GM18519 (cell line): ENCODE data around the gene ATF7.

ENCODE experiments used
- ATAC-seq: cut with Tn5 transposase; IDR thresholded peaks from one replicate; pipeline ENCODE4 v1.9.1; 2021; ENCODE audit warnings: mild to moderate bottlenecking, moderate library complexity; ENCODE audit not compliant: unreplicated experiment, low FRiP score

The ATF7 gene

DNA sequence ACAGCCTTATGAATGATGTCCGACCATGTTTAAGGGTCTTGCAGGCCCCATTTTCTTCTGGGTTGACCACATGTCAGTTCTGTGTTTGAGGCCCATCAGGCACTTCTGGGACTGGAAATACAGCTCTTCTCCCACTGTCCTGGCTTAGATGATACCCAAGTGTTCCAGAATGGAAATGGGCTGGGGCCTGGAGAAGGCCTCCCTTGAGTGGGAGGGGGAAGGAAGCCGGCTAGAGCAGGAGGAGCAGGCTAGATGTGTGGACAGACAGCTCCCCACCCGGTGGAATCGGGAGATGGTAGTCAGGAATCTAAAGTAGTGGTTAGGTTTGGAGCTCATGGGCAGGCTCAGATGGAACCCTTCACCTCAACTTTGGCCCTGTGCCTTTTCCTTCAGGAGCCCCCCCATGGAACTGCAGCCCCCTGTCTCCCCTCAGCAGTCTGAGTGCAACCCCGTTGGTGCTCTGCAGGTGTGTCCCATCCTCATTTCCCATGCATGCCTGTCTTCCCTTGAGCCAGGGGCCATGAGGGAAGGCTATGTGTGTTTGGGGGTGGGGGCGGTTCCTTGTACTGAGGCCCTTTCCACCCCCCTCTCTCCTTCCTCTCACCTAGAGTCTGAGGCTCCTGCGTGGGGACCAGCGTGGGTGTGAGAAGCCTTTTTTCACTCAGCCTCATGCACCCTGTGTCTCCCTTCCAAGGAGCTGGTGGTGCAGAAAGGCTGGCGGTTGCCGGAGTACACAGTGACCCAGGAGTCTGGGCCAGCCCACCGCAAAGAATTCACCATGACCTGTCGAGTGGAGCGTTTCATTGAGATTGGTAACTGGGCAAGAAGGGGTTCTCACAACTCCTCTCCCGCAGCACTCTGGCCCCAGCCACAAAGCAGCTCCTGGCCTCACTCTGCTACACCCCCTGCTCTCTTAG lies 121.9 kb downstream of the ATF7 start:
- ATAC-seq = no peak

DNA sequence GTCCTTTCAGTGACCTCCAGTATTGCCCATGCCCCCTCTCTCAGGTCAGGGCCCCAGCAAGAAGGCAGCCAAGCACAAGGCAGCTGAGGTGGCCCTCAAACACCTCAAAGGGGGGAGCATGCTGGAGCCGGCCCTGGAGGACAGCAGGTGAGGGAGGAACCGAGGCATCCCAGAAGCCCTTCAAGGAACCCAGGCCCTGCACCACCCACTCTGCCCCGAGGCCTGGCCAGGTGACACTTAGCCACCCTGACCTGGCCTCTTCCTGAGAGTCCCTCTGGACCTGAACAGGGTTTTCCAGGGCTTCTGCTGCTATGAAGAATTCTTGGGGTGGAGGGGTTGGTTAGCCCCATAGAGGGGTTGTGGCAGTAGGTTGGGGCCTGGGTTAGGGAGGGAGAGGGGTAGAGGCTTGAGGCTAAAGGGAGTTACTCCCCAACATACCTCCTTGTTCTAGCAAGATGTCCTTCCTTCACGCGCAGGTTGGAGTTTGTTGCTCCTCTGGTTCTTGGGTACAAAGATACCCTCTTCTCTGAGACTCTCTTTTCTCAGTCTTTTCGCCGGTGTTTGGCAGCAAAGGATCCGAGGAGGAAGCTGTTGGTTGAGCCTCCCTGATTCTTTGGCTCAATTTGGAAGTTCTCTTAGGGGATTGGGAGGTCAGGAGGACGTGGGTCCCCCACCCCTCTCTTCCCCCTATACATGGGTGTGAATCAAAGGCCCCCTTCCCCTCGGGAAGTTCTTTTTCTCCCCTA lies 123.0 kb downstream of the ATF7 start:
- no peak for ATAC-seq

DNA sequence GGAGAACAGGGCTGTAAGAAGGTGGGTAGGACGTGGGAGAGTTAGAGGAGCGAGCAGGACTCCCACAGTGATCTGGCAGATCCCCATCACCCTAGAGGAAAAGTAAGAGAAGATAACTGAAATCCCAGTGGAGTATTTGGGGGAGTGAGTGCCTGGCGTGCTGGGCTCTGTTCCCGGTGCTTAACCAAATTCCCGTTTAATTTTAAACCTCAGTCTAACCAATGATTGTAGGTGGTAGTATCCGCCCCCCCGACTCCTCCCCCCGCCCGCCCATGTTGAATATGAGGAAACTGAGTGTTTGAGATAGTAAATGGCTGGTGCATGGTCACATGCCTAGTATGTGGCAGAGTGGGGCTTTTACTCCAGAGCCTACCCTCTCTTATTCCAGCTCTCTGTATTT lies 123.9 kb downstream of the ATF7 start:
- no peak for ATAC-seq

DNA sequence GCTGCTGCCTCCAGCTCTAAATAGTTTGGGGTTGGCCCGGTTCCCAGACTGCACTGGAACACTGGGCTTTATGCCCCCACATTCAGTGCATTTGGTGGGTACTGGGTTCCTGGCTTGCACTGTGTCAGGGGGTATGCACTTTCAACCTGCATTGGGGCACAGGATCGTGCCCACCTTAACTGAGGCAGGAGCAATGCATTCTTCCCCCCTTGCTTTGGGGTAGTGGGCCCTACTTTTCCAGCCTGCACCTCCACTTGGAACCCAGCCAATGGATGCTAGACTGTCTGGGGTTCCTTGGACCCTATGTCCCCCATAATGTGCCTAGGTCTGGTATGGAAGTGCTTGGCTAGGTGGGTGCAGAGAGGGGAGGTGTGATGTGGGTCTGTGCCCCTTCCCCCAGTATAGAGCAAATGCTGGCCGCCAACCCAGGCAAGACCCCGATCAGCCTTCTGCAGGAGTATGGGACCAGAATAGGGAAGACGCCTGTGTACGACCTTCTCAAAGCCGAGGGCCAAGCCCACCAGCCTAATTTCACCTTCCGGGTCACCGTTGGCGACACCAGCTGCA lies 124.5 kb downstream of the ATF7 start:
- ATAC-seq = no peak

DNA sequence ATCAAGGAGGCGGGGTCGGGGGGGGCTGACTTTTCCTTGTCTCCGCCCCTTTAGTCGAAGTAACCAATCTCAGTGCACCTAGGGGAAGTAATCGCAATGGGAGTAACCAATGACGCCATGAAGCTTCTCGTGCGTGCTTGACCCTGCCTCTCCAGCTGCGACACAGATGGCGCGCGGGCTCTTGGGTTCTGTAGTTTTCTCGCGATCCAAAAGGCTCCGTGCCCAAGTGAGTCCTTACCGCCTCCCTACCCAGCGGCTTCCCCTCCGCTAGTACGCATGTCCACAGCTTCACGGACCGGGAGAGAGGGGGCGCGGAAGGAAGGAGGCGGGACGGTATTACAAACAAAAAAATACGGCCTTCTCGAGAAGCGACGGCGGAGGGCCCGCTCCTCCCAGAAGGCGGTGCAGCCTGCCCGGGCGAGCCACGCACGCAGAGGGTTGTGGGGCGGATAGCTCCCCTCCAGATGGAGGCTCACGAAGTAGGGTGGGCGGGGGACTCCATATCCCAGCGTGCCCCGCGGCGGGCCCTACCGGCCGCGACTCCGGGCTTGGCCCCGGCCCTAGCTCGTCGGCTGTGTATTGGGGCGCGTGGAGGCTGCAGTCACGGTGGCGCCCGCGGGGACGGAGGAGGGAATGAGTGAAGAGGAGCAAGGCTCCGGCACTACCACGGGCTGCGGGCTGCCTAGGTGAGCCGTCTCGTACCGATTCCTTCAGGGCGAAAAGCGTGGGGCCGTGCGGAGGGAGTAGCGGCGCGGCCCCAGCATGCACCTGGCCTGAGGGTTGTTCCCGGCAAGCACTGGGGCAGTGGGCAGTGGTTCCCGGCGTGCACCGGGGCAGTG lies 125.2 kb downstream of the ATF7 start, which contains the start of gene TARBP2:
Gene TARBP2 (plus strand): TSS at position 508 of the 839 bp plus-strand sequence. CDS start 126 bp downstream, at position 634.
- ATAC-seq = peak; percentile 56

DNA sequence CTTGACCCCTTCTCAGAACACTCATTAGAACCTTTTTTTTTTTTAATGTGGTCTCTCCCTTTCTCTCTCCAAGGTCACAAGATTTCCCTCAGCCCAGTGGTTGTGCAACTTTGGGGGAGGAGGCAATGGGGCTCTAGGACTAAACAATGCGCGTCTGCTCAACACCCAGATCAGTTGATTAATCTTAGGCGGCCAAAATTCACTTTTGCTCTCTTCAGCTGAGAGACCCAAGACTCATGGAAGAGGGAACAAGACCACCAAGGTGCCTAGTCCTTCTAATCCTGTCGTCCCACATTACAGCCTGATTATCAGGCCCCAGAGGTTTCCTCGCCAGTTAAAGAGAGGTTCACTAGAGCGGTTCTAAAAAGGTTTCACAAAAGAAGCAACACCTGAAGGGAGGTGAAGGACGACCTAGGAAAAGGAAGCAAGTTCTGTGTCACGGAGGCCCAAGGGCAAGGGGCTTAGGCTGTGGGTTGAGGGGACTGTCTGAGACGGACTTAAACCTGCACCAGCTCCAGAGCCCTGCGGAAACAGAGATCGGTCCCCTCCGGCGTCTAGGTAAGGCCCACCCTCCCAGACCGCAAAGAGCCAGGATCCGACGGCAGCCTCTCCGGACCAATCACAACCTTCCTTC lies 125.9 kb downstream of the ATF7 start:
- no peak for ATAC-seq

DNA sequence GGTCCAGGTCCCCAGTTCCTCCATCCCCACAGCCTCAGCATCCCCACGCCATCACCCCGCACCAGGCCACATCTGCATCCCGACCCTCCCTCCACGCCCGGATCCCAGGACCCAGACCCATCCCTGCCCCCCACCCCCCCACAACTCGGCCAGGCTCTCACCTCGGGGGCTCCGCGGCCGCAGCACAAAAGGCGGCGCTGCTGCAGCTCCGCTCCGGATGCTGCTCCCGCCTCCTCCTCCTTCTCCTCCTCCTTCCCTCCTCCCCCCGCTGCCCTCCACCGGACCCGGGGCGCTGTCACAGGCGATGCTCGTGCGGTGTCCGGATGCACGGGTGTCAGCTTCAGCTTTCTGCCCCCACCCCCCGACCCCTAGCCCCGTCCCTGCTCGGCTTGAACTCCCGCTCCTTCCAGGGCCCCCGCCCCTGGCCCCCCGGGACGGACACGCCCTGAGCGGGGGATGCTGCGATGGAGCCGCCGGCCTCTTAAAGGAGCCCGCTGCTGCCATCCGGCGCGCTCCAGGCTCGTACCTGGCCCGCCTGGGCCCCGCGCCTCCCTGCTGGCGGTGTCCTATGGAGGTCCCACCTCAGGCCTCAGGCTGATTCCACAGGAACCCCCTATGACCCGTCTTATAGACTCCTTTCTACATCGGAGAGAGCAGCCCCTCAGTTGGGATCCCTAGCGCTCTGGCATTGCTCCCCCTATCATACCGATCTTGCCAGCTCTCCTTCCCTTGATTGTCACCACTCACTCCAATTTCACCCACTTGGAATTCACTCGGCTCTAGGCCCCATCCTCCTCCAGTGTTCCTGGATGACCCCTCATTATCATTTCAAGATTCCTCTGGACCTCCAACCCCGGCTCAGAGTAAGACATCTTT lies 126.7 kb downstream of the ATF7 start, which contains the start of gene MAP3K12:
Gene MAP3K12 (minus strand): TSS at position 193 of the 876 bp plus-strand sequence. CDS start 12,067 bp downstream, outside the sequence.
- no peak for ATAC-seq

DNA sequence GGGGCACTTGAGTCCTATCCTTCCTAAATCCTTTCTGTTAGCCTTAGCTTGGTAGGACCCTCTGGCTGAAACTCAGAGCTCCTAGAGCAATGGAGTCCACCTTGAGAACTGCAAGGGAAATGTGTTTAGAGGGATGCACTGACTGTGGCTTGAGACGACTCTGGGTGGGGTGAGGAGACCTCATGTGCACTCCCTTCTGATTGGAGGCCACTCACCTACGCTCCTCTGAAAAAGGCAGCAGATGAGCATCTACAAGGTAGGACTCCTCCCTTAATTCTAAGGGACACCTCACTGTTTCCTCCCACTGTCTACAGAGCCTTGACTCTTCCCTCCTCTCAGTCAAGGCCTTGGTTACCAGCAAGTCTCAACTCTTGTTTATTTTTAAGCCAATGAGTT lies 127.9 kb downstream of the ATF7 start:
- ATAC-seq = no peak

DNA sequence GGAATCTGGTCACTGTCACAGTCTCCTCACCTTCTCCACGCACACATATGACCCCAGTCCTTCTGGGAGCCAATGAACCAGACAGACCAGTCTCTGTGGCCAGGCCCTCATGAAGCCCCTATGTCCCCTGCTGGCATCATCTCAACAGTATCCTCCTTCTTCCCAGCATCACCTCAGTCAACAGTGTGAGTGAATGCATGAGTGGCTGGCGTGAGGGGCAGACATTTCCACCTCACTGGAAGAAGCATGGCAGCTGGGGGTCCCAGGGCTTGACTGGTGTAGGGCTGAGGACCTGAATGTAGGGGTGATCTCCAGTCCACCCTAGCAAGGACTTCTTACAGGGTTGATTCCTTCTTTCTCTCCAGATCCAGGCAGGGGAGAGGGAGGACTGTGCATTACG lies 128.7 kb downstream of the ATF7 start:
- ATAC-seq = no peak

DNA sequence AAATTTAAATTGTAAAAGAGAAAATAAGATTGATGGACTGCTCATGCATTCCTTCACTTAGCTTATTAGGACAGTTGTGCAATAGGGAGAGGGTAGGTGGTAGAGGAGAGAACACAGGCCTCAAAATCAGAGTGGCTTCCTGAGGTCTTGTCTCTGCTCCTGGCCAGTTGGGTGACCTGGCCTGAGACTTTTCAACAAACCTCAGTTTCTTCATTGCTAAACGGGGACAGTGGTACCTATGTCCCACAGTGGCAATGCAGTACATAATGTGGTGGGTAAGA lies 129.5 kb downstream of the ATF7 start:
- no peak for ATAC-seq

DNA sequence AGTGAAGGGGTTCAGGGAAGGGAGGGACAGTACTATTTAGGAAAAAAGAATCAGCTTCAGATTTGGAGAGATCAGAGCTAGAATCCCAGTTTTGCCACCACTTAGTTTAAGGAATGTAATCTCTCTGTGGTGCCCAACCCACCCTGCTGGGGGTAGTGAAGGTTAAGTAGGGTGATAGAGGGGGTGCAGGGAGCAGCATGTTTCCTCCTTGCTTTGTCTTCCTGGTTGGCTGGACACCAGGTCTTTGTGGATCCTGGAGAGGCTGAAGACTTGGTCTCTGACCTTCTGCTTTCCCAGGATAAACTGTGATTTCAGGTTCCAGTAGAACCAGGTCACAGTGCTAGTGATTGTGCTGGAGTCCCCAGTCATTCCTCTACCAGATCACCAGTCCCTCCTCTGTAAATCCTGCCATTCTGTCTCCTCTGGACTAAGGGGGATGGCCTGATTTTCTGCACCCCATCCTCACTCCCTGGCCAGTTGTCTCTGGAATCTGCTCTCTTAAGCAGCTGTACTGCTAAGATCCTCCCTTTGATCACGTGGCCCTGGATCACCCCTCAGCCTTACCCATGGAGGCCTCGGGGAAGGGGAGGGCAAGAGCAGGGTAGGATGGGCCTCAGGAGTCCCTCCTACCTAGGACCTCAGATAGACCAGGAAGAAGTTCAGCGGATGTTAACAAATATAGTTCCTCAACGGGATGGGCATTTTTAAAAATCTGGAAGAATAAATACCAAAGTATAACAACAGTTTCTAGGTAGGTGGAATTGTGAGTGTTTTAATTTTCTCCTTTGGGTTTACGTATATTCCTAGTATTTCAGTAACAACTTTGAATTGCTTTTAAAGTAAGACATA lies 130.1 kb downstream of the ATF7 start:
- no peak for ATAC-seq

DNA sequence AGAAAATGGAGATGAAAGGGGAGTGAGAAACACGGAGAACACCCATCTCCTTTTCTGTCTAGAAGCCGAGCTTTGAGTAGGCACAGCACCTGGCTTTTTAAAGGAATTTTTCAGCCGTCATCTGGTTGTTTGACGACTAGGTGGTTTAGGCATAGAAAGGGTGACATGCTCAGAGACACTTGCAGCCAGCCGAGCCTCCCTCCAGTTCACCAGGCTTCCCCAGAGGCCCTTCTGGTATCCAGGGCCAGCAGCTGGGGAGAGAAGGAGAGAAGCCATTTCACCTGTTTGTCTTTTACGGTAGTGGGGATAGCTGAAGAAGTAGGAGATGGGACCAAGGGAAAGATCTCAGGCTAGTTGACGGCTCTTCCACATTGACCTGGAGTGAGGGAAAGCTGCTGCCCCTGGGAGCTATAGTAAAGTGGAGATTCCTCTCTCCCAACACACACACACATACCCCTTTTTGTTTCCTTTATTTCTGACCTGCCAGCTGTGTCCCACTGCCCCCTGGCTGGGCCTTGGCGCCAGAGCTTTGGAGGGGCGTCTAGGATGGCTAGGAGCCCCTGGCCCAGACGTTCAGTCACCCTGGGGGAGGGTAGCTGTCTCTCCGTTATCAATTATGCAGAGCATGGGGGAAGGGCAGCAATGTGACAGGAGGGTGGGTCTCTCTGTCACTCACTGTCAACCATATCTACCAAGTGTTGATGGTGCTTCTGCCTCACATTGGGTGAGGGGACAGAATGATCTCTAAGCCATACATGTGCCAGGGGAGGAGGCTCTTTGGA lies 132.4 kb downstream of the ATF7 start:
- ATAC-seq = no peak

DNA sequence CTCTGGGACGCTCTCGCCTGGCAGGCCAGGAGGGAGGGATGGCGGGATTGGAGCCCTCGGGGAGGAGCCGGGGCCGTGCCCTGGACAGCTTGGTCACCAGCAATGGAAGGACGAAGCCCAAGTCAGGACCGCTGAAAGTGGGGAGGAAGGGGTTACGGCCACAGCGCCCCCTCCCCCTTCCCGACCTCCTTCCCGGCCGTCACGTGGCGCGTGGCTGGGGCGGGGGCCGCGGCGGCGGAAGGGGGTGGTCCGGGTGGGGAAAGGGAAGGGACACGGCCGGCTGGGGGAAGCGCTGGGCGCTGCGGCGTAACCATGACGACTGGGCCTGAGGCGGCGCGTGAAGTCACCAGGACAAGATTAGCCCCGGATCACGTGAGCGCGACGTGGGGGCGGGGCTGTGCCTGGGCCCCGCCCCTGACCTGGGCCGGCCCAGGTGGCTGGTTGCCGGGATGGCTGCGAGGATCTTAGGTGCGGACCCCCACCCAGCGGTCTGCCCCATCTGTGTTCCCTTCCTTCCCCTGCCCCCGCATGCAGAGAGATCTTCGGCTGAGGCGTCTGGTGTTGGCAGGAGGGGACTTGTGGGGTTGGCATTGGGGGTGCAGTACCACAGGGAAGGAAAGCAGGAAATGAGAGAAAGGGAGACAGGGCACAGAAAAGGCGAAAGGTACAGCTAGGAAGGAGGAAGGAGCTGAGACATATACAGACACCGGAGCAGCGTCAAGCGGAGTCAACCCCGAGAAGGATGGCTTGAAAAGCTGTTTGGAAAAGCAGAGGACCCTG lies 133.2 kb downstream of the ATF7 start:
- peak; percentile 69 for ATAC-seq

DNA sequence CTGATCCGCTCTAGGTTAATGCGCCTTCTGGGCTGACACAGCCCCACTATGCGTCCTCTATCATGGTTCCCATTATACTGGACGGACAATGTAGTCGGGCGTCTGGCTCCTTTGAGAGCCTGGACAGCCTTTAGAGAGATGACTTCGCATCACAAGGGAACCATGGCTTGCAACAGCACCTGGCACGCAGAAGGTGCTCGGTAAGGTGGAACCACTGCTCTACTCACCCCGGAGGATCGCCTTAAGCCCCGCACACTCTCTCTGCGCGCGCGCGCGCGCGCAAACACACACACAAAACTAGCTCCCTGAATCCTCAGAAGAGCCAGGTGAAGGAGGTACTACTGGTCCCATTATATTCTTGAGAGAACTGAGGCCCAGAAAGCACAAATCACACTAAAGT lies 134.0 kb downstream of the ATF7 start:
- ATAC-seq = no peak

DNA sequence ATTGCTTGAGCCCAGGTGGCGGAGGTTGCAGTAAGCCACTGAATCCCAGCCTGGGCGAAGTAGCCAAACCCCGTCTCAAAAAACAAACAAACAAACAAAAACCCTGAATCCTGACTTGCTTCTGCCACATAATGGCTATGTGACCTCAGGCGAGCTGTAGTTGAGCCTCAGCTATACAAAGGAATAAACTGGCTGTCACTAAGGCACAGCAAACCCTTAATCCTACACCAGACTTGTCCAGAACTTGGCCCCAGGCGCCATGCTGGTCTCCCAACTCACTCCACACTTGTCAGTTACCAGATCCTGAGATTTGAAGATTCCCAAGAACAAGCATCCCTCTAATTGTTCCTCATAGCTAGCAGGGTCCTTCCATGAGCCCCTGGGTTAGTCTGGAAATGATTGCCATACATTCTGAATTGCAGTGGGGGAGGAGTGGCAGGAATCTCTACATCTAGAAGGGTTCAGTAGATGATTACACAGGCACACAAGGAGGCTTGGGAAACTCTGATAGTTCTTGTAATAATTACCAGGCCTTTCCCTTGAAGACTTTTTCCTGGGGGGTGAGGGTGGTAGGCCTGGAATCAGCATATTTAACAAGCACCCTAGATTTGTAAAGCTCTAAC lies 136.8 kb downstream of the ATF7 start:
- ATAC-seq = no peak
